Neutrophil (primary cell): ENCODE measurements around the gene CREB5.
"Not testable (repeated sequence)": the region's sequence is repeated elsewhere in the genome, so short reads cannot be mapped to it uniquely, and the experiment has no call there.

ENCODE experiments used
- H3K27ac ChIP-seq: fragments of 200-600 bp; sonication (generic); 2 replicates; pipeline ENCODE4 v1.5.1; 2016; ENCODE audit warnings: mild to moderate bottlenecking, moderate library complexity
- H3K27me3 ChIP-seq: fragments of 200-600 bp; sonication (generic); 2 replicates; pipeline ENCODE4 v1.6.0; 2016; ENCODE audit warnings: mild to moderate bottlenecking
- H3K36me3 ChIP-seq: fragments of 200-600 bp; sonication (generic); 2 replicates; pipeline ENCODE4 v1.5.1; 2017
- H3K4me1 ChIP-seq, 2 experiments: fragments of 200-600 bp in 1 of 2; sonication (generic) in 1 of 2; 1 replicate in 1 of 2; 2 replicates in 1 of 2; pipeline versions ENCODE4 v1.5.1 to v1.6.1; 2013 to 2016; ENCODE audit warnings: low read depth in 1 of 2, low read length in 1 of 2, mild to moderate bottlenecking in 1 of 2, moderate library complexity in 1 of 2; ENCODE audit not compliant: control insufficient read depth in 1 of 2, insufficient read depth in 1 of 2
- H3K4me3 ChIP-seq, 2 experiments: fragments of 200-600 bp in 1 of 2; sonication (generic) in 1 of 2; 1 replicate in 1 of 2; 2 replicates in 1 of 2; pipeline ENCODE4 v1.5.1; 2013 to 2016; ENCODE audit warnings: low read depth in 1 of 2, low read length in 1 of 2, mild to moderate bottlenecking in 1 of 2, moderate library complexity in 1 of 2
- H3K9me3 ChIP-seq: fragments of 200-600 bp; sonication (generic); 2 replicates; pipeline ENCODE4 v1.5.1; 2016
- TF ChIP-seq, protein P1 (sequence below): fragments of 200-600 bp; sonication (generic); IDR thresholded peaks from 2 replicates; pipeline ENCODE4 v1.5.1; 2016; ENCODE audit warnings: antibody characterized with exemption

The CREB5 gene

DNA sequence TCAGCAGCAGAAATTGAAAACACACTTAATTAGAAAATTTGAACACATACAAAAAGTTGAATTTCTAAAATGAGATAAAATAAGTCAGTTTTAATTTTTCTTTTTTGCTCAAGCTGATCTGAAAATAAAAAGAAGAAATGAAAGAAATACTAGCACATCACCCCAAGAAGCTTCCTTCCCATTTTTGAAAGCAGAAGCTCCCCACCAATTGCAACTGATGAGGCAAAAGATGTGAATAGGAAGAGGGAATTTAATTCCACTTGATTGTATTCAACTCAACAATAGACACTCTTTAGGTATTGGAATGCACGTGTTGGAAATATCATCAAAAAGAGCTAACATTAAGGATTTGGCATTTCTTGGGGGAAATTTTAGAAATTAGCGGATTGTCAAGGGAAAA, 370.0 kb downstream of the CREB5 start:
- Histone ChIP-seq H3K27me3 (no peaks in the 10 kb centered on the region), H3K36me3 (peaks cover 8% of the 10 kb centered on the region), H3K9me3 (no peaks in the 10 kb centered on the region), H3K27ac (no peak overlapping the region), H3K4me1 (peaks cover 0 to 5% of the 10 kb centered on the region in 2 experiments), H3K4me3 (no peak overlapping the region)
- TF ChIP-seq, protein P1, sequence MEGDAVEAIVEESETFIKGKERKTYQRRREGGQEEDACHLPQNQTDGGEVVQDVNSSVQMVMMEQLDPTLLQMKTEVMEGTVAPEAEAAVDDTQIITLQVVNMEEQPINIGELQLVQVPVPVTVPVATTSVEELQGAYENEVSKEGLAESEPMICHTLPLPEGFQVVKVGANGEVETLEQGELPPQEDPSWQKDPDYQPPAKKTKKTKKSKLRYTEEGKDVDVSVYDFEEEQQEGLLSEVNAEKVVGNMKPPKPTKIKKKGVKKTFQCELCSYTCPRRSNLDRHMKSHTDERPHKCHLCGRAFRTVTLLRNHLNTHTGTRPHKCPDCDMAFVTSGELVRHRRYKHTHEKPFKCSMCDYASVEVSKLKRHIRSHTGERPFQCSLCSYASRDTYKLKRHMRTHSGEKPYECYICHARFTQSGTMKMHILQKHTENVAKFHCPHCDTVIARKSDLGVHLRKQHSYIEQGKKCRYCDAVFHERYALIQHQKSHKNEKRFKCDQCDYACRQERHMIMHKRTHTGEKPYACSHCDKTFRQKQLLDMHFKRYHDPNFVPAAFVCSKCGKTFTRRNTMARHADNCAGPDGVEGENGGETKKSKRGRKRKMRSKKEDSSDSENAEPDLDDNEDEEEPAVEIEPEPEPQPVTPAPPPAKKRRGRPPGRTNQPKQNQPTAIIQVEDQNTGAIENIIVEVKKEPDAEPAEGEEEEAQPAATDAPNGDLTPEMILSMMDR: no peak

DNA sequence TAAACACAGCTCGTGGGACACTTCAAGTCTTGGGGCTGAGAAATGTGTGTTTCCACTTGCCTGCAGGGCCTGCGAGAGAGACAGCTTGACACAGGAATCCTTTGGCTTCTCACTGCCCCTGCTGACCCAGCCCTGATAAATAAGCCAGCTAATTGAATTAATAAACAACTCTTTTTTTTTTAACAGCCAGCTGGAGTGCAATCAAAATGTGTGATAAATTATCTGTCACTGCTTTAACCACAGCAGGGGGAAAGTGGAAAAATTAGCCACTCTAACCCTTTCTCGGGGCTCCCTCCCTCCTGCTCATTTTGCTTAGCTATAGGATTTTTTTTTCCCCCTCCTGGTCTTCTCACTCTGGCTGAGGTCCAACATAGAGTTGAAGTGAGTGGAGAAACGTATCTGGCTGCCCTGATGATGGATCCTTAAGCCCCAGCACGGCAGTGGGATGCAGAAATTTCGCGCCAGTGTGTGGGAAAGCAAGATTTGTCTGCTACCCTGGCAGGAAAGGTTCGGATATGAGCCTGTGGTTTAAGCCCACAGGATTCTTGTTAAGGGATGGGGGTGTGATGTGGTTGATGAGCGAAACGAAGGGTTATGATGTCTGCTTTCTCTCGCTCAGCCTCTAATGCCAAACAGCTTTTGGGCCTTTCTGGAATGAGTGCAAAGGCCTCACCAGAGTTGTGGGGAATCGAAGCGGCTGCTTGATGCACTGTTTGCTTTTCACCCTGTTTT, 372.0 kb downstream of the CREB5 start:
- H3K4me3 ChIP-seq: no peak overlapping the region
- H3K4me1 ChIP-seq: peaks cover 0 to 5% of the 10 kb centered on the region in 2 experiments
- TF ChIP-seq, protein P1: no peak
- H3K9me3 ChIP-seq: no peaks in the 10 kb centered on the region
- no peaks in the 10 kb centered on the region for H3K27me3 ChIP-seq
- no peak overlapping the region for H3K27ac ChIP-seq
- peaks cover 8% of the 10 kb centered on the region for H3K36me3 ChIP-seq

DNA sequence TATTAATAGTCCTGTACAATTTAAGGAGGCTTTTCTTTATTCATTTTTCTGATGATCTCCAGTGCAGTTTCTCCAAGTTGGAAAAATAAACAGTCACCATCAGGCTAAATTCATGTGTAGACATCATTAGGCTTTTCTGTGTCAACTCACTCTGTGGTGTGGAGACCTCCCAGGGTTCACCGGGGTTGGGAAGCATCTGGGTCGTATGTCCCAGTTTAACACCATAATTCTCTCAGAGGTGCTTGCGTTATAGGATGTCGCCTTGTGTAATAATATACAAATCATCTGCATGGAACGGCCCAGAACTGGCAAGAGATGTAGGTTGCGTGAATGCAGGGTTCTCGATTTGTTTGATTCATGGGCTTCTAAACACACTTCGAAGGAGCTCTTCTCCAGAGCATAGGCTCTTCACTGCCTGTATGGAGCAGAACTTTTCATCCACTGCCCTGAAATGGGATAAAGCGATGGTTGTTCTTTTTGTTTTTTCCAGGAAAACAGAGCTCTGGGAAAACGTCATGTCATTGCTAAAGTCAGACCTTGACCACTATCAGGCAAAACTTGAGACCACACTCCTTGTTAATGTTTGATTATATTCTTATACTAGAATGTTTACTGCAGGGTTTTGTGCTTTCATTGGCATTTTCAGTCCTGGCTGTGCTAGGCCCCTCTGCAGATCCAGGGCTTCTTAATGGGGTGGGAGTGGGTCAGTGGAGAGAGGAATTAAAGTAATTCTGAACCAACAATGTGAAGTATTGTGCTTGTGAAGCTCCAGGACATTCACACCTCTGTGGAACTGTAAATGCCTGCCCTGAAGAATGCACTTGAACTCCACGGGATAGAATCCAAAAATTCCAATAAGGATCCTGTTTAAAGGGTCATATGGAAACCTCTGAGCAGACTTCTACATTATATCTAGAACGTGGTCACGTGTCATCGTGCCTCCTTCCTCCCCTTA, 373.0 kb downstream of the CREB5 start:
- Histone ChIP-seq H3K4me1 (peaks cover 0 to 5% of the 10 kb centered on the region in 2 experiments), H3K9me3 (no peaks in the 10 kb centered on the region), H3K36me3 (peaks cover 8% of the 10 kb centered on the region), H3K4me3 (no peak overlapping the region), H3K27me3 (no peaks in the 10 kb centered on the region), H3K27ac (no peak overlapping the region)
- TF ChIP-seq, protein P1: no peak

DNA sequence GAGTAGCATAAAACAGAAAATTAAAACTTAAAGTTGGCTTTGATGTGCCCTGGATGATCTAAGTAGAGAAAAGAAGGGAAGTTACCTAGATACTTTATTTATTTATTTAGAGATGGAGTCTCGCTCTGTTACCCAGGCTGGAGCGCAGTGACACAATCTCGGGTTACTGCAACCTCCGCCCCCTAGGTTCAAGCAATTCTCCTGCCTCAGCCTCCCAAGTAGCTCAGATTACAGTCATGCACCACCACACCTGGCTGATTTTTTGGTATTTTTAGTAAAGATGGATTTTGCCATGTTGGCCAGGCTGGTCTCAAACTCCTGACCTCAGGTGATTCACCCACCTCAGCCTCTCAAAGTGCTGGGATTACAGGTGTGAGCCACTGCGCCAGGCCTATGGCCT, 373.8 kb downstream of the CREB5 start:
- not testable (repeated sequence) for H3K27me3 ChIP-seq, H3K4me1 ChIP-seq, H3K4me3 ChIP-seq, H3K27ac ChIP-seq, H3K9me3 ChIP-seq, H3K36me3 ChIP-seq

DNA sequence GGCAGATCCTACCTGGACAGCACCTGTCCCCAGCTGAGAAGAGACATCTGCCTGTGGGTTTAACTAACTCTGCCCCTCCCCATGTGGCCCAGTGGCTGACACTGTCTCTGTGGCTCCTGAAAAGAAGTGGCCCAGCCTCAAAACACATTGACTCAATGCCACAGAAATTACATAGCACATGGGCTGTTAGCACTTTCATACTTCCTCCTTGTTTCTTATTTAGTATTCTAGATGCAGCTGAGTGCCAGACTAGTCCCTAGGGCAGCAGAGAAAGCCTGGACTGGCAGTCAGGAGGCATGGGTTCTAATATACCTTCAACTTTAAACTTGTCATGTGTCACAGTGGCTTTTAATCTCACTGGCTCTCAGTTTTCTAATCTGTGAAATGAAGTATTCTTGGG, 374.8 kb downstream of the CREB5 start:
- Histone ChIP-seq H3K4me1 (peaks cover 0 to 5% of the 10 kb centered on the region in 2 experiments), H3K4me3 (no peak overlapping the region), H3K9me3 (no peaks in the 10 kb centered on the region), H3K27me3 (no peaks in the 10 kb centered on the region), H3K27ac (no peak overlapping the region), H3K36me3 (peaks cover 8% of the 10 kb centered on the region)
- TF ChIP-seq, protein P1: no peak

DNA sequence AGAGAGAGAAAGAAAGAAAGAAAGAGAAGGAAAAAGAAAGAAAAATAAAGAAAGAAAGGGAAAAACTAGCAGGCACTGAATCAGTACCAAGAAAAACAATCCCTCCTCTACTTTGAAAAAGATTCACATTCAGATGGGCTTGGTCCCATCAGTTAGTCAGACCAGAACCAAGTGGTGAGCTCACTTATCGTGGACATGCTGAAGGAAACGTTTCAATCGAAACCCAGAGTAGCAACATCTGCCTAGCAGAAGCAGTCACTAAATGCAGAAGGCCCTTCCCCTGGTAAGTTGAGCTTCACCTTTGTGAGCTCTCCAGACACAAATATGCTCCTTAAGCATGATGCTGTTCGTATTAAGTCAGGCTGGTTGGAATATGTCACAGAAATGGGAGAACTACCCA, 378.1 kb downstream of the CREB5 start:
- H3K9me3 ChIP-seq: no peaks in the 10 kb centered on the region
- H3K4me1 ChIP-seq: no peaks in the 10 kb centered on the region
- H3K4me3 ChIP-seq: no peak overlapping the region
- peaks cover 6% of the 10 kb centered on the region for H3K36me3 ChIP-seq
- TF ChIP-seq, protein P1: no peak
- no peaks in the 10 kb centered on the region for H3K27me3 ChIP-seq
- H3K27ac ChIP-seq: no peak overlapping the region
